Cortex of kidney (tissue), 1 donor: ENCODE measurements around the gene PCNX1.

Experiments
- DNase-seq: peaks from one replicate; lab custom pipeline; 2025; lab: John Stamatoyannopoulos, UW

PCNX1 gene

DNA sequence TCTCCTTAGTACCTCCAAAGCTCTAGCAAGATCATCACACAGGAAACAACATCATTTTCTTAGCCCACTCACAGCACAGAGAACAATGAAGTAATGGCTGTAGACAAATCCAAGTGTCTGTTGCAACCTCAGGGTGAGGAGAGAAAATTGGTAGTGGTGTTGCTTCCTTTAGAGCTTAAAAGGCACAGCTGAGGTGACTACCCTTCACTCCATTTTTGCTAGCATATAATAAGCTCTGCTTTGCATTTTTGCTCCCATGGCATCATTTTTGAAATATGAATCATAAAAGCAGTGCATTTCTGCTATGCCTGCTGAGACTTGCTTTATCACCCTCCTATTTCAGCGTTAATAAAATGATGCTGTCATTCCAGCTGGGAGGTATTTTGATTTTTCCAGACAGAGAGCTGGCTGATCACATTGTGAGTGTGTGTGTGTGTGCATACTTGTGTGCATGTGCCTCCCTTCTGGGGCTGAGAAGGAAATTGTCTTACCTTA lies 18.5 kb upstream of the PCNX1 start:
- DNase-seq: no peak

DNA sequence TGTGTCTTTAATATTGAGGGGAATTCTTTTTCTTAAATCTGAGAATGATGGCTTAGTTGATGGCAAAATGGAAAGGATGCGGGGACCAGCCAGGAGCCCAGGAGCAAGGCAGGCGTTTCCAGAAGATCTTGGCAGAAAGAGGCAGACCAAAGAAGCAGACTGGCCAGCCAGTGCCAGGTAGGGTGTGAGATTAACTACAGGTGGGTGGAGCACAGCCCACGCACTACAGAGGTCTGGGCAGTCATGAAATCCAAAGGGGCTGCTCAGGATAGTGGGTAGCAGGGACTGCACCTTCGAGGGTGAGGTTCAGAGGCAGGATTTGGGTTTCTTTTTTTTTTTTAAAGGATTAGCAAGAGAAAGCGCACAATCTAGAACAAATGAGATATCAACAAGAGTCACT lies 17.7 kb upstream of the PCNX1 start:
- no peak for DNase-seq

DNA sequence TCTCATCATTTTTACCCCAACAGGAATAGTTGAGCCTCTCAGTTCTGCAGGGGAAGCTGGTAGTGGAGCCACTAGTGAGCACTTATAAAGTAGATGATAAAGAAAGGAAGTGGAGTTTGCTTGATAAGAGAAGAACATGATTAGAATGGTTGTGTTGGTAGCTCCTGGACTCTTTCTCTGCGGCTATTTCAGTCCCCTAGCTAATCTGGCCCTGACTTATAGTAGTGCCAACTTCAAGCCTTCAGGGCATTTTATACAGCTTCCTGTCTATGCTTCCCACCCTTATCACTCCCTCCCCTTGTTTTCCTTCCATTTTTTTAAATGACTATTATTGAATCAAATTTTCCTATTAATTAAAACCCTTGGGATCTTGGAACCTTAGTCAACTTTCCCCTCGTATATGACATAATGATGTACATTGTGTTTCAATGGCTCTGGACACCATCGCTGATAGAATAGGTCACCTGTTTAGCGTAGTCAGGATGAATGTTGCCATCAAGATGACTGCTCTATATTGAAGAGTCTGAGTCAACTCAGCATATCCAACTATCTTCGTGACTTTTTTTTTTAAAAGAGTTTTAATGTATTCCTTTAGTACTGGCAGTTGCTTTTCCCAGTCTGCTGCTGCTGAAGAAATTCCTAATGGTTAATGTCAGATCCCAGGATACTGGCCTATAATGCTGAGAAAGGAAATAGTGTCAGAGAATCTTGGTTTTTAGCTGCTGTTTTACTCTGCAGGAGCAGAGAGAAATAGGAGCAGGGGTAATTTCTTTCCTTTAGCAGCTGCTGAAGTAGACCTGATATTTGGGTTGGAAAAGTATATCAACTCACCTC lies 16.2 kb upstream of the PCNX1 start:
- DNase-seq: no peak

DNA sequence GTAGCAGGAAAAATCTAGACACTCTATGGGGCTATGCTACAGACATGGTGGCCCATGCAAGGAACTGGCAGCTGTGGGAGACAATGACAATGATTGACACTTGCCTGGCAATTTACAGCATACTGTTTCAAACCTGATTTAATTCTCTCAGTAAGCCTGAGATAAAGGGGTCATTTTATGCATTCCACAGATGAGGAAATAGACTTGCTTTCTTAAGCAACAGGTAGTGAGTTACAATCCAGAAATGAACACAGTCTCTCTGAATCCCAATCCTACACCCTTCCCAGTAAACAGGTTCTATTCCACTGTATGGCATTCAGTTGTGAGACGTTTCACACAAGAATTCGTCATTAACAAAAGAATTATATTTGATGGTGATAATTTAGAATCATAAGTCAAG lies 15.5 kb upstream of the PCNX1 start:
- DNase-seq: no peak

DNA sequence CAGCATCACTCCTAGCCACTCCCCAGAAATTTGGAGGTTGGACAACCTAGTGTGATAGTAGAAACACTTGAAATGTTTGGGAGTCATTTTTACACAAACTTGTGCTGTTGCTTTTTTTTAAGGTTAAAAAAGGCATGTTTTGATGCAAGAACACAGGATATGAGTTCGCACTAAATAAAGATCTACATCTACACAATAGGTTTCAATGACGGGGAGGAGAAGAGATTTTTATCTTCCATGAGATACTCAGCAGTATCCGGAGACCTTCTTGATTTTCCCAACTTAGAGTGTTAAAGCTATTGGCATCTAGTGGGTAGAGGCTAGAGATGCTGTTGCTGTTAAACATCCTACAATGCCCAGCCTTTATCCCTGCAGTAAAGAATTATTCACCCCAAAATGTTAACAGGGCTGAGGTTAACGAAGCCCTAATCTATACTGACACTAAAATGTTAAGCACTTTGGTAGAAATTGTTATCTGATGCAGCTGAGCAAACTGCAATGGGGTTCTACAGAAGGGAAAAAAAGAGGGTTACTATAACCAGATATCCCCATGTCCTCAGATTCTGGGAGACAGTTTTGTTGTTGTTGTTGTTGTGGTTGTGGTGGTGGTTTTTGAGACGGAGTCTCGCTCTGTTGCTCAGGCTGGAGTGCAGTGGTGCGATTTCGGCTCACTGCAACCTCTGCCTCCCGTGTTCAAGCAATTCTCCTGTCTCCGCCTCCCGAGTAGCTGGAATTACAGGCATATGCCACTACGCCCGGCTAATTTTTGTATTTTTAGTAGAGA lies 14.0 kb upstream of the PCNX1 start:
- no peak for DNase-seq

DNA sequence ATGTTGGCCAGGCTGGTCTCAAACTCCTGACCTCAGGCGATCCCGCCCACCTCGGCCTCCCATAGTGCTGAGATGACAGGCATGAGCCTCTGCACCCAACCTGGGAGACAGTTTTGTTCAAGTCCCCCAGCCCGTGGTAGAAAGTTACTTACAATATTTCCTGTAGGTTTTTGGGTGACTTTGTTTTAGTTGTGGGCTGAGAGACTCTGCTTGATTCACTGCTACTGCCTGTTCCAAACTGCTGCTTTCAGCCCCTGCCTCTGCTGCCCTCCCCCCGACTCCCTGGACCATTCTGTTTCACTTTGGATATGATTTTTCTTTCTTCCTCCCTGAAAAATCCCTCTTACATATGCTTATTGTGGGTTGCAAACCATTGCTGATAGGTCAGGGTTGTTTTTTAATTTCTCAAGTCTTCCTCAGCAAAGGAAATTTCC lies 13.4 kb upstream of the PCNX1 start:
- no peak for DNase-seq

DNA sequence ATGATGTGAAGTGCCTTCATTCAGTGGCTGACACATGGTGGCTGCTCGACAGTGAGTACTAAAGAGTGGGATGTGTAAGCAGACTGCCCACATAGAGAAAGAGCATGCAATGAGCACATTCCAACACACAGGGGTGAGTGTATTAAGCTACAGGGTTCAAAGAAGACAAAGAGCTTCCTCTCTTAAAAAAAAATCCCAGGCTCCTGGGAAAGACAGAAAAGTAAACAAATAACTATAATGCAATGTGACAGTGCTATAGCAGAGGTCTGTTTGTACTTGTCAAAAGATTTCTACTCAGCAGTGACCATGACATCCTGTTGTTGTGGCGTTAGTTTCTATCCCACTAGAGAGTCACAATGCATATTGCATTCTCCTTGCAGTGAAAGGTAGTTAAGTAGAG lies 12.4 kb upstream of the PCNX1 start:
- no peak for DNase-seq

DNA sequence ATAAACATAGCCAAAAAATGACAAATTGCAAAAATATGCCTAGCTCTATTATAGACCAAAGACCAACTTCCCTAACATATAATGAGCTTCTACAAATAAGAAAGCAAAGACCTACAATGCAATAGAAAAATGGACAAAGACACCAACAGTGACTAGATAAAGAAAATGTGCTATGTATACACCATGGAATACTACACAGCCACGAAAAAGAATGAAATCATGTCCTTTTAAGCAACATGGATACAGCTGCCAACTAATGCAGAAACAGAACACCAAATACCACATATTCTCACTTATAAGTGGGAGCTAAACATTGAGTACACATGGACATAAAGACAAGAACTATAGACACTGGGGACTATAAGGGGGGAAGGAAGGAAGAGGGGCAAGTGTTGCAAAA lies 10.9 kb upstream of the PCNX1 start:
- DNase-seq: no peak

DNA sequence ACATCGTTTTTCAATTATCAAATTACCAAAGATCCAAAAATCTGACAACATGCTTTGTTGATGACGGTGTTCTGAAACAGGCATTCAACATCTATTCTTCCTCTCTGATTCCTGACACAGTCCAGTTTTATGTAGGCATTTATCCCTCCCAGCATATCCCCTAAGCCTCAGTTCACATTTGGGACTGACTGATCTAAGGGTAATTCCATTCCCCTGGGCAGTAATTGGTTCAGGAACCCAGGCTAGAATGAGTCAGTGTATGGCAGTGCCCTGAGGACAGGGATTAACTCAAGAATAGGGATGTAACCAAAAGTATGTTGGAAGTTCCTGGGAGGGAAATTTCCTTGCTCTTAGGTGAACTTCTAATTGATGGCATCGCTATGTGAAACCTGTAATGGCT lies 10.3 kb upstream of the PCNX1 start:
- DNase-seq: no peak

DNA sequence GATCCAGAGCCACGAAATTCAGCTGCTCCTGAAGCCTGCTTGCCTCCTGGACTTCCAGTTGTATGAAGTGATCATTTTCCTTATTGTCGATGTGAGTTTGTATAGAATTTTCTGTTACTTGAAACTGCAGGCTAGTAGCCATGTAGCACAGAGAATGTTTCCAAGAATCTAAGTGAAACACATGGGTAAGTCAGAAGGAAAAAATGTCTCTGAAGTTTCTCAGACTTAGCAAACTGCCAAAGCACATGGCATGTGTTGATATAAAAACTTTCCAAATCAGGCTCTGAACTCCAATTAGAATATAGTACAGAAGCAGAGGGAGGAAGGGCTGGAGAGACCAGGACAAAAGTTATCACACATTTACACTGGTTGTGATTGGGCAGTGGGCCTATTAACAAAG lies 9.8 kb upstream of the PCNX1 start:
- DNase-seq: no peak

DNA sequence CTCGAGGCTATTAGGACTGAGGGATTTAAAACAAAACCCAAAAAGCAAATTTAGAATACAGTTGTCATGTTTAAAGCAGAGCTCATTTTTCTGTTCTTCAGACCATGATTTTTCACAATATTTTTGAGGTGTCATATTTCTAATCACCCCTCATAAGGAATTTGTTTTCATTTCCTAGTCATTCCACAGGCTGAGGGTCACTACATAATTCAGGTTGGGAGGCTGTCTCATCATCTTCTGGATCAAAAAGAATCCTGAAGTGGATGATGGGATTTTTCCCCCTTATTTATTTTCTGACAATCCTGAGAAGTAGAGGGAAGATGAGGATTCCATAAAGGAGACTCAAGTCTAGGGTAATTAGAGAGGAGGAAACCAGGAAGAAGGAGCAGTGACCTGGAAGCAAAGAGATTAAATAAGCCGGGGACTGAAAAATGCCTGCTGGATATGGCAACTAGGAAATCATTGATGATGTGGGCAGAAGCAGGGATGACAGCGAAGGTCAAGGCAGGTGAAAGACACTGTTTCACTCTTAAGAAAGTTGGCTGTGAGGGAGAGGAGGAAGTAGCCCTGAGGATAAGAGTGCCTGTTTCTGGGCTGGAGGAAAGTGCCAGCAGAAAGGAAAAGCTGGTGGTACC lies 9.0 kb upstream of the PCNX1 start:
- no peak for DNase-seq

DNA sequence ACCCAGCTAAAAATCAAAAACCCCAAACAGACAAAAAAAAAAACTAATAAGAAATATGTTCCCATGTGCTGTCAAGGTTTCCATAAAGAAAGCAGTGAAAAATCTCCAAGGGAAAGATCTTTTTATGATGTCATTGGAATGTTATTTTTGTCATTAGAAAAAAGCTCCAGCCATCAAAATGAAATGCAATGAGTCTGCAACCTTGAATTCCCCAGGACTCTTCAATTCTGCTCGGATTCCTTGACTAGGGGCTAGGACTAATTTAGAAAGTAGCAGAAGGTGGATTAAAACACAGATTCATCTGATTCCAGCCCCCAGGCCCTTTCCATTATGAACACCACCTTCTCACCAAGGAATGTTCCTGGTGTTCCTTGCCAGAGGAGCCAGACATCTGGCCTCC lies 6.0 kb upstream of the PCNX1 start:
- no peak for DNase-seq

DNA sequence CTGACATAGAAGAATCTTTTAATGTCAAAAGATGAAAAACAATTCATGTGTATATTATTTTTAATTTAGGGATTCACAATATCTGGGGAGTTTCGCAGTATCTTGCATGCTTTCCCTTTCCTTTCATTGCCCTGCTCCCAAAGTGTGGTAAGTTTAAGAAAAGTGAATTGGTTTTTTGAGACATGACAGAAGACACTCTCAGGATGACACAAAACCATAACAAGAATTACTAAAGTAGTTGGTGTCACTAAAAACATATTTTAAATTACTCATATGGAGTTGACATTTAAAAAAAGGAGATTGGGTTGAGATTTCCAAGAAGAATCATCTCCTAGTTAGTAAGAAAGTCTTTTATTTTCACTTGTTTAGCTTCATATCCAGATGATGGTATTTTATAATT lies 5.1 kb upstream of the PCNX1 start:
- no peak for DNase-seq

DNA sequence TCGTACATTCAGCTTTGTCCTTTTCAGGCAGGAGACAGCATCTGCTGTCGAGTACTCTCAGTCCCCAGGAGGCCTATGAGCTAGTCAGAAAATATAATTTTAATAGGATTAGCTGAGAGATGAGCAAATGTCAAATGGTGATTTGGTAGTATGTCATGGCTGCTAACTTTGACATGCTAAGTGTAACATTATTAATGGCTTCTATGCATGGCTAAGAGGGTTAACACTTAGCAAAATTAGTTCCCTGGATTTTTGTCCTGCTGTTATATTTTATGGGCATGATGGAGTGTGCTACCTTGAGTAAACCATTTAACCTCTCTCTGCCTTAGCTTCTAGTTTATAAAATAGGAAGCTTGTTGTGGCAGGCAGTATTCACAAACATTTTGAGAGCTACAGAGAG lies 2.9 kb upstream of the PCNX1 start:
- no peak for DNase-seq

DNA sequence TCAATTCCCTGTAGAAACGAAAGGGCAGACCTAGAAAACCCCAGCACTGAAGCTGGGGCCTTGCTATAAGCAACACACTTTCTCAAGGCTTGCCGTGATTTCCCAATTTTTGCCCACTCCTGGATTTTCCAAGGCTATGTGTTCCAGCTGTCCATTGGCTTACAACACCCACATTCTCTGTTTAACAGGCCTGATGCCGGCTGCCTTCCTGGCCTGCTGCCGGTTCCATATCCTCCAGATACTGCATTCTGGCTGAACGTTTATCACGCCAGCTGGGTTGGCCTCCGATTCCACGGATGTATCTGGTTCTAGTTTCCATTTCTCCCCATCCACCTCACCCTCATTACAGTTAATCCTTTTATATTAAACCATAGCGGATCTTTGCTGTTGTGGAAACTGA lies 2.0 kb upstream of the PCNX1 start:
- DNase-seq: no peak

DNA sequence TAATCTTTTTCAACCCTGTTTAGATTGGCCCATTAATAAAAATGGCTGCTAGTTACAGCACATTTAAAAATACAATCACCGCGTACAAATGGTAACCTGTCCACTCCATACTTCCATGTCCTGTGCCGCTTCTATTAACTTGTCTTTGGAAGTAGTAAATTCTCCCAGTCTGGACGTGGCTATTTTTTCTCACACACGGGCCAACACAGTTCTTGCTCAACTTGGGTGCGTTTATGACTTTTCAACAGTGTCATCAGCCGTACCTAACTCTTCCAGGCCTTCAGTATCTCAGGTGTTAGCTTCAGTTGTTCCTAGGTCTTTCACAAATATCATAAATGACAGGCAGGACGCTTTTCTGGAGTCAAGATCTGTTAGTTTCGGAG lies 475 bp upstream of the PCNX1 start:
- no peak for DNase-seq

DNA sequence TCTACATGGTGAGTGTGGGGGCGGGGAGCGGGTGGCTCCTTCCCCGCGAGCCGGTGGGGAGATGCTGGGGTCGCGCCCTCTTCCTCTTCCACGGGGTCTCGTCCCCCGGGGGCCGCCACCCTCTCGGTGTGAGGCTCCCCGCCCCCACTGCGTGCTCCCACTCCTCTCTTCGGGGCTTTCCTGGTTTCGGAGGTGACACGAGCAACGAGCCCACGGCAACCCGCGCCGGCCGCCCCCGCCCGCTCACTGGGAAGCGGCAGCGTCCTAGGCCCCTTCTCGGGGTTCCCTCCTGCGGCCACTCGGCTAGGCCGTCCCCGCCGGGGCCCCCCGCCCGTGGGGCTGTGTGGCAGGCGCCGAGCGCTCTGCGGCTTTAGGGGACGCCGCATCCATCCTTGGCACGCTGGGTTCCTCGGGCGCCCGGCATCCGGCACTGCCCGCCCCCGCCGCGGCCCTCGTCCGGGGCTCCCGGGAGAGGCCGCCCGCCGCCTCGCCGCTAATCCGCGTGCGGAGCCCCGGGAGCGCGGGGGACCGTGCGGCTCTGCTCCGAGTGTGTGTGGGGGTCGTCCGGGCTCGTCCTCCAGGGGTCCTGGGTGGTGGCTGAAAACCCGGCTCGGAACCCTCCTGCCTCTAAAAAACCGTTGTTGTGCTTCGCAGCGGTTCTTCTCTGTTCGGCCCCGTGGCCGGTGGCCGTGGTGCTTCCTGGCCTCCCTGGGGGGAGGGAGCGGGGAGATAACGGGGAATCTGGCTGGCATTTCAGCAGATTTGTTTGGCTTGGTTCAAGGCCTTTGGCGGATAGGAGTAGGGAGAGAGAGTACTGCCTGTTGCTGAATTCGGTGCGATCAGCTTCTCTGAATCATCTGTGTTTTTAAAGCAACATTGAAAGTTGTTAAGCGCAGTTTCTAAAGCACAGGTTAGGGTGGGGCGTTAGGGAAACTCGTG lies 1.0 kb downstream of the PCNX1 start:
- DNase-seq: no peak

DNA sequence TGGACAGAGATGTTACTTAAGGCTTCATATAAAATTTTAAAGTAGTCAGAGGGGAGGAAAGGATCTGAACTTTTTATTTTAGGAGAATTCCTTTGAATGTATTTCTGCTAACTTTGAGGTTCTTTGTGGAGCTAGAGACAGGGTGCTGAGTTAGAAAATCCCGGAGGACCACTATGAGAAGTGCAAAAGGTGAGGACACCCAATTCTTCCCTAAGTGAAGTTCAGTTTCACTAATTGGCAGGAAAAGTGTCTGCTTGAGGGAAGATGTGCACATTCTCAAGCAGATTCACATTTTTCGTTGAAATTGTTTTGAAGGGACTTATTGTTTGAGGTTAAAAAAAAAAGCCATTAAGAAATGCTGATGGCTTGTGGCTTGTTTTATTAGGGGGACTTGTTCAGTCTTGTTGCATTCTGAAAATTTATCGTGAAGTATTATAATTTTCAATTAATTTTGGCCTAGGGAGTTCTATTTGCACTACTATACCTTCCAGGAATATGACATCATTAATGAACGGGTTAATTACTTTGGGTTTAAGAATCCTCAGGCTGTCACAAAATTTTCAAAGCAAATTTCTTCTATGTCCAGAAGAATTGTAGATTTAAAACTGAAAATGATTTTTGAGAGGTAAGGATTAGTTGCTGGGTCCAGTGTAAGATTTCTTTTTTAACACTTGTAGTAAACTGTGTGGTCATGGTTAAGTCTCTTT lies 1.8 kb downstream of the PCNX1 start:
- no peak for DNase-seq

DNA sequence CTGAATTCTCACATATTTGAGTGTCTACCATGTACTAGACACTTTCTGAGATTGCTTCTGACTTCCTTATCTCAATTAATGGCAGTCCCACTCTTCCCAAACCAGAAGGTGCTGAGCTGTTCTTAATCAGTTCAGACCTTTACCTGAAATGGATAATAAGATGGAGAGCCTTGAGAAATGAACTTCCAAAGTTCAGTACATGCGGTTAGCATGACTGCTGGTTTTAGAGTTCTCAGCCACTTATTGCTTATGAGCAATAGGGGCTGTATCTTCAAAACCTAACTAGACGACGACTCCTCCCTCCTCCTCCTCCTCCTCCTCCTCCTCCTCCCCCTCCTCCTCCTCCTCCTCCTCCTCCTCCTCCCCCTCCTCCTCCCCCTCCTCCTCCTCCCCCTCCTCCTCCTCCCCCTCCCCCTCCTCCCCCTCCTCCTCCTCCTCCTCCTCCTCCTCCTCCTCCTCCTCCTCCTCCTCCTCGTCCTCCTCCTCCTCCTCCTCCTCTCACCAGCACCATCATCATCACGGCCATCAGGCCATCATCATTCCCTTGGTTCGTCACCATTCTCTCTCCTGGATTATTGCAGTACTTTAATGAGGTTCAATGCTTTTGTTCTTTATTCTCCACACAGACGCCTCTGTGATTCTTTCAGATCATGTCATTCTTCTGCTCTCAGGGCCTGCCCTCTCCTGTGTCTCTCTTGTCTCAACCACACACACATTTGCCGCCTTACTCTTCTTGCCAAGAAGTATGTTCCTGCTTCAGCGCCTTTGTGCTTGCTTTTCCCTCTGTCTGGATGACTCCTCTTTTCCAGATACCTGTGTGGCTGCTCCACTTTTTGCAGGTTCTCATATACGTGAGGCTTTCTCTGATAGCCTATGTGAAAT lies 2.7 kb downstream of the PCNX1 start:
- no peak for DNase-seq

DNA sequence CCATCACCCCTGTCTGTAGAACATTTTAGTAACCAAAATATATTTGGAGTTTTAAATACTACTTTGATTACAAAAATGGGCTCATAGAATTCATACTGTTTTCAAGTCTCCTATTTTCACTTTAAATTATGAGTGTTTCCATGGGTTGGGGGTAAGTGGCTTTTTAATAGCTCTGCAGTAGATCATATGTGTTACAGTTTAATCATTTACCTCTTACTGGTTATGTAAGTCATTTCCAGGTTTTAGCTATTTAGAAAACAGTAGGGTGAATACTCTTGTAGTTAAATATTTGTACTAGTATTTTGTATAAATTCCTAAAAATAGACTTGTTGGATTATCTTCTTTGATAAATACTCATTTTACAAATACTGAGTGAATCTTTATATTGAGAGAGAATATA lies 8.2 kb downstream of the PCNX1 start:
- no peak for DNase-seq
